ENCODE data around the gene PKDREJ.
A peak's percentile ranks its signal among the peaks of the same experiment; 100 is the strongest.

PKDREJ gene

GRCh38 chr22:46289244-46289891 is 26.2 kb upstream of the PKDREJ start:
- DNase-seq = no peak

- DNase-seq = no peak
Measured at GRCh38 chr22:46288846-46289243, 25.7 kb upstream of the PKDREJ start.

- no peak for DNase-seq
Measured at GRCh38 chr22:46287873-46288751, 25.0 kb upstream of the PKDREJ start.

GRCh38 chr22:46286941-46287872 is 24.1 kb upstream of the PKDREJ start:
- DNase-seq = no peak

GRCh38 chr22:46286006-46286405 is 22.9 kb upstream of the PKDREJ start:
- DNase-seq = no peak

GRCh38 chr22:46281866-46282678 is 18.9 kb upstream of the PKDREJ start:
- DNase-seq = no peak

GRCh38 chr22:46280999-46281623 is 18.0 kb upstream of the PKDREJ start:
- no peak for DNase-seq

GRCh38 chr22:46280063-46280817 is 17.1 kb upstream of the PKDREJ start:
- no peak for DNase-seq

- DNase-seq = no peak
Measured at GRCh38 chr22:46278656-46279645, 15.8 kb upstream of the PKDREJ start.

- no peak for DNase-seq
Measured at GRCh38 chr22:46276563-46276962, 13.4 kb upstream of the PKDREJ start.

GRCh38 chr22:46275455-46276122 is 12.4 kb upstream of the PKDREJ start:
- no peak for DNase-seq

GRCh38 chr22:46274381-46274780 is 11.2 kb upstream of the PKDREJ start:
- no peak for DNase-seq

GRCh38 chr22:46273432-46274148 is 10.4 kb upstream of the PKDREJ start:
- no peak for DNase-seq

- no peak for DNase-seq
Measured at GRCh38 chr22:46272762-46273431, 9.8 kb upstream of the PKDREJ start.

- DNase-seq = no peak
Measured at GRCh38 chr22:46272196-46272595, 9.1 kb upstream of the PKDREJ start.

- no peak for DNase-seq
Measured at GRCh38 chr22:46269564-46269963, 6.4 kb upstream of the PKDREJ start.

GRCh38 chr22:46267431-46268279 is 4.5 kb upstream of the PKDREJ start, which contains the start of gene TTC38:
Gene TTC38, plus strand, starts transcription at chr22:46268008. Its CDS starts 32 bp downstream, at chr22:46268040.
- DNase-seq = peak; percentile 24

Data from activated naive CD4-positive, alpha-beta T cell treated with anti-CD3 and anti-CD28 coated beads, Interleukin-2, amount 50 U/mL, for 16 hours (primary cell).